DMS153 treated with DMSO at 0.1 percent for 48 hours (cell line): ENCODE measurements around the gene PARS2.

ENCODE experiments used
- DNase-seq: peaks from one replicate; lab custom pipeline; 2025; ENCODE audit not compliant: unreplicated experiment; lab: John Stamatoyannopoulos, UW

The PARS2 gene

DNA sequence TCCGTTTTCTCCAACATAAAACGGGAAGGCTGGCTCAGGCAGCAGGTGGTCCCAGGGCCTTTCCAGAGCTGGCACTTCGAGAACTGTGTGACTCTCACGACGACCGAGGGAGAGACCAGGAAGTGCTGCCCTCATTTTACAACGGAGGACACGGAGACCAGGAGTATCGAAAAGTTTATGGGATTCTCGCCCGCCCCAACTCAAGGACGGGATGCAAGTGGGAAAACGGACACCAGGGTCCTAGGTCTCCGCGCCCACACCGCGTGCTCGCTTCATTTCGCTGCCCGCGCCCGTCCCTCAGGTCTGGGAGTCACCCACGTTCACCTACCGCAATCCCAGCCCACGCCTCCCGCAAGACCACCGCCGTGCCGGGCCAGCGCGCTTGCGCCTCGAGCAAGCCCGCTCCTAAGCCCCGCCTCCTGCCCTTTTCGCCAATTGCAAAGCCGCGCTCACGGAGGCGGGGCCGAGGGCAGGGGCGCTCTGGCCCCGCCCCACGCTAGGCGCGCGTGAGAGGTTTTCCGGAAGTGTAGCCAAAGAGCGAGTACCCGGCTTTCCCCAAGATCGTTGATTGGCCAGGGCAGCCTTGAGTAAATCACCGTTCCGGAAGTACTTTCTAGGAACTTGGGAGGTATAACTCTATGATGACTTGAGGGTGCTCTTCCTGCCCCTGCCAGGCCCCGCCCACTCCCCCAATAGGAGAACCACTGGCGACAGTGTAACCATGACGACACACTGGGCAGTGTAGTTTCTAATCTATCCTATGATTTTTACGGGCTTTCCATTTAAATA is at the start of gene PARS2:
Gene PARS2, minus strand, starts transcription at position 391 of the 789 bp plus-strand sequence. CDS start 5,362 bp downstream, outside the sequence.
- peak; percentile 99 for DNase-seq

DNA sequence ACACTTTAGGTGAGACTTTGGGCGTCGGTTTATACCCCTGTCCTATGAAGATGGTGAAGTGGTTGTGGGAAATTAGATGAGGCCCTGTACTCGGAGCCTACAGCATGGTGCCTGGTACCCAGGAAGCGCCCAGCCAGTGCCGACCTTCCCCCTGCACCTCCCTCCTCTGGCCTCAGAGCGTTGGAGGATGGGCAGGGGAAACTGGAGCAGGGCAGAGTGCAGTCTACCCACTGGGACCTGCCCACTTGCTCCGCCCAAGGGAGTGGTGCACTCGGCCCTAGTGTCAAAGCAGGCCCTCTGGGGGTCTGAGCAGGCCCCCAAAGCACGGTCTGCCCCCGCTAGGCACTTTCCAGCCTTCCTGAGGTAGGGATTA is 49.8 kb upstream of the PARS2 start:
- no peak for DNase-seq

DNA sequence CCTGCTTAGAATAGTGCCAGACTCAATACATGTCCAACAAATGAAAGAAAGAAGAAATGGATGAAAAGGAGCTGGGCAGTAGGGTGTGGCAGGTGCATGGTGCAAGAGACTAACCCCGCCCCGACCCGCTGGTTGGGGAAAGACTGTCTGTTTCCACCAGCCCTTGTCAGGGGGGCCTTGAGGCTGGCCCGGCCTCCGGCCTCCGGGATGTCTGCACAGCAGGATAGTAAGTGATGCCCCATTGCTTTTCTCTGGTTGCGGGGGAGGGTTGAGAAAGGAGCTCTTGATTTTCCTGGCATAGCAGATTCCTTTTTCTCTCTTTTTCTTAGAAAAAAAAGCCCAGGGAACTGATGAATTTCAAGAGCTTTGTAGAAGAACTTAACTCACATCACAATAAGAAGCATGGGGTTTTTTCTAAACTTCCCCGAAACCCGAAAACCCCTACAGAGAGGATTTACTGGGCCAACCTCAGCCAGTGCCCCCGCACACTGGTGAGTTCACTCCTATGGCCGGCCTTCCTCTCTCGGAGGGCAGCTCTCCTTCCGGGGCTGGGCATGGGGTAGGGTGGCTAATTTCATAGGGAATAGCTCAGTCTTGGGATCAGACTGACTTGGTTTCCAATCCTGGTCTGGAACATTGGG is 49.3 kb upstream of the PARS2 start:
- DNase-seq = no peak

DNA sequence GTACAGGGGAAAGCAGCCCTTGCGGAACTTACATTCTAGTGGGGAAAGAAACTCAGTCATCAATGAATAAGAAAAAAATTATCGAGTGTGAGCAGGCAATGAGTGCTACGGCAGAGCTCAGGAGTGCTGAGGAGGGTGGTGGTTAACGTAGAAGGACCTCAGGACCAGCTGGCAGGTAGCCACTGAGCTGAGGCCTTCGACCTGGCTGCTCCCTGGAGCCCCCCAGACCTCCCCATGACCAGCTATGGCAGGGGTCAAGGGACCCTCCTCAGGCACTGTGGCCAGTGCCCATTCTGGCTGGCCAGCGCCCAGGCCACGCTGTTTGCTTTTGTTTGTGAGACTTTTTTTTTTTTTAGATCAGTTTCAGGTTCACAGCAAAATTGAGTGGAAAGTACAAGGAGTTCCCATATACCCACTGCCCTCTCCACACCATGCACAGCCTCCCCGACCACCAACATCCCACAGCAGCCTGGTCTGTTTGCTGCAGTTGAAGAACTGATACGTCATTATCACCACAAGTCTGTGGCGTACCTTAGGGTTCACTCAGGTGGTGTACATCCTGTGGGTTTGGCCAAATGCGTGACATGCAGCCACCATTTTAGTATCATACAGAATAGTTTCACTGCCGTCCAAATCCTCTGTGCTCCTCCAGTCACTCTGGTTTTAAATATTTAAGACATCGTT is 48.6 kb upstream of the PARS2 start:
- no peak for DNase-seq

DNA sequence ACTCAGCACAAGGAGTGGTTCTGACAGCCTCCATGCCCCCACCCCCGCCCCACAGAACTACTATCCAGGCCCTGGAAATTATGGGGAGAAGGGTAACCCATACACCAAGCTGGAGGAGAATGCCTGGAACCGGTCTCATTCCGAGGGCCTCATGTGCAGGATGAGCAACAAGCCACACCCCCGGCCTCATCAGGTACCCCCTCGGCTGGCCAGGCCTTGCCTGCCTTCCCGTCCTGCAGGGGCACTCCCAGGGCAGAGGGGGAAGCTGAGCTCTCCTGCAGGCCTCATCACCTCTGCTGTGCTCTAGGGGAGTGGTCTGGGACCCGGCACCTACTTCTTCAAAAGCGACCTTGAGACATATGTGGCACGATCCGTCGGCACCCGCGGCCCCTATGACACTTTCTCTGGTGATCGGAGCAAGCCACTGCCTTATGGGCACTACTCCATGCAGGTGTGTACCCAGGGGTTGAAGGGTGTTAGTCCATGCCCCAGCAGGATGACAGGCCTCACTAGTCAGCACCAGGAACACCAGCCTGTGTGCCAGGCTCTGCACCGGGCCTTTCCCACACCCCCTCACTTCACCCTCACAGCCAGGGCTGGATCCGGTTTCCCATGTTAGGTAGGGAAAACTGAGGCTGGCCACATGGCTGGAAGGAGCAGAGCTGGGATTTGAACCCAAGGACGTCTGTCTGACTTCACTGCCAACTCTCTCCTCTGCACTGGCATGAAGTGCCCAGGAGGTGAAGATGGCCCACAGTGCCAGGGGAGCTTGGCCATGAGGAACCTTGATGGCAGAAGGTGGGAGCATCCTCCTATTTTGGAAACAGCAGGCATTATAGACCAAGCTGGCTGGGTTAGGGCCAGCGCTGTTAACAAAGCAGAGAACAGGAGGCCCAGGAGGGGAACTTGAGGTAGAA is 47.7 kb upstream of the PARS2 start:
- no peak for DNase-seq

DNA sequence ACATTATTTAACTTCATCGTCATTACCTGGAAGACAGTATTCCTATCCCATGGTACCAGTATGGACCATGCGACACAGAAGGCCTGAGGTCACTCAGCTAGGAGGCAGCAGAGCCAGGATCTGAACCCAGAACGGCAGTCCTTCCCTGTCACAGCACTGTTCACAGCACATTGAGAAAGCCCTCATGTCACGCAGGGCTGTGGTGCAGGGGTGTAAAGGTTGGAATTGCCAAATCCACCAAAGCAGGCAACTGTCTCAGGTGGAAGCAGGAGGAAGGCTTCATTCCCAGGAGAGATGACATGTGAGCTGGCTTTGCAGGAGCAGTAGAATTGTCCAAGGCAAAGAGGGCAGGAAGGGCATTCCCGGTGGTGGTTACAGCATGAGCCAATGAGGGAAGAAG is 46.7 kb upstream of the PARS2 start:
- DNase-seq = no peak

DNA sequence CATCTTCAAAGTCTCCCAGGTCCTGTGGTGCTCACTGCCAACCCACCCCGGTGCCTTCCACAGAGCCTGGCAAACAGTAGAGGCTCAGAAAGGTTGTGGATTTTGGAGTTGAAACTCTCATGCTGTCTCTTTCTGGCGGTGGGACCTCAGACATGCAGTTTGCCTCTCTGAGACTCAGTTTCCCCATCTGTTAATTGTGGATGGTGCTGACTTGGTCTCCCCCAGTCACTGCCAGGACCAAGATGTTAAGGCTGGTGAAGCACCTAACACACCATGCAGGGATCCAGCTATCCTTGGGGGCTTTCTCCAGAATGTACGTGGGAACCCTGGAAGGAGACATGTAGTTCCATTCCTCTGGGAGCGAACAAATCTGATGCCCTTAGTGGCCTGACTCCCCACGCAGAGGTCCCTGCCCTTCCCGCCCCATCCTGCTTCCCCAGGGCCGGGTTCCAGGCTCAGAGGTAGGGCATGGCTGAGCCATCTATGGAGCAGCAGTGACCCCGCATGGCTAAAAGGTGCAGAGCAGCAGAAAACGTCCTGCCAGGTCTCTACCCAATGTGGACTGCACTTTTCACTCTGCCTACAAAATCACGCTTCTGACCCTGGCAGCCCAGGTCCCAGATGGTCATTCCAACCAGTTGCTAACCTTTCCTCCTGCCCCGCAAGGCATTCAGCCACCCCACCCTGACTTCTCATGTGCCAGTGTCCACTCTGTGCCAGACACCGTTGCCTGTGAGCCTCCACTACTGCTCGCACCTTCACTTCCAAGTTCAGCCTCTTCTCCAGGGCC is 46.0 kb upstream of the PARS2 start:
- peak; percentile 36 for DNase-seq

DNA sequence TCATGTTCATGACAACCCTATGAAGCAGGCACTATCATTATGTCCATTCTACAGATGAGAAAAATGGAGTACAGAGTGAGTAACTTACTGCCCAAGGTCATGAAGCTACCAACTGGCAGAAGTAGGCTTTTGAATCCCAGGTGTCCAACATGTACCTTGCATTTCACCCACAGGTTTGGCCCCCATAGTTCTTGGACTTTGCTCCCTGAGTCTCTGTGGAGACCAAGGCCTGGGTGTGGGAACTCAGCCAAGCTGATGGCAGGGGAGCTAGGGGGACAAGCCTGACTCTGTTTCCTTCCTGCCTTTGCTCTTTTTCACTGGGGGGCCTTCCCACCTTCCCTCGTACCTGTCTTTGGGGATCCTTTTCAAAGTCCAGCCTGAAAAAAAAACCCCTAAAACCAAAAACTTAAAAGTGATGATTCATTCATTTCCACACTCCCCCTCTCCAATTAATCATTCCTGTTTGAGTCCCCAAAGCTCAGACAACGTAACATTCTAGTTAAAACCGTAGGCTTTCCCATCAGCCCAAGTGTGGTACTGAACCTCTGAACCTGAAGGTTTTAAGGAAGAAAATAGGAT is 45.3 kb upstream of the PARS2 start:
- no peak for DNase-seq

DNA sequence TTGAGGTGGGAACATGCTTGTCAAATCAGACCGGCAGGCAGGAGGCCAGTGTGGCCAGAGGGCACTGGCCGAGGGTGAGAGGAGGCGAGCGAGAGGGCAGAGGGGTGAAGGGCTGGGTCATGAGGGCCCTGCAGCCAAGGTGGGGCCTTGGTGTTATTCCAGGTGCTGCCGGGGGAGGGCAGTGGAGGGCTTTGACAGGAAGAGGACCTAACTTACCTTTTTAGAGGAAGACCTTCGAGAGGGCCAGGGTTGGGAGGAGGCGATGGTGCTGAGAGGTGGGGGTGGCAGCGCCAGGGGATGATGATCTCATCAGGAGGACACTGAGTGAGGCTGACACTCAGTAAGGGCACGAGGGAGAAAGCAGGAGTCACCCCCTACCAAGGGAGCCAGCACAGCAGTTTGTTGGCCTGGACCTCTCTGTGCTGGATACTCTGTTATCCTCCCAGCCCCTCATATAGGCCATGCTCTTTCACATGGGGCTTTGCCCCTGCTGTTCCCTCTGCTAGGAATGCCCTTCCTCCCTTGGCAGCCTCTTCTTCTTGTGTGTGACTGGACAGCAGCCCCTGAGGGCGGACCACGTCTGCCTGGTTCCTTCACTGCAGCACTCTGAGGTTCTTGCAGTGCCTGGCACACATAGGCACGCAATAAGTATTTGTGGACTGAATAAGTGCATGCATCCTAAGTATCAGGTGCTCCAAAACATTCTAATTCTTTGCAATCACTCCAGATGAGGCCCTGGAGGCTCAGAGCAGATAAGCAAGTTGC is 44.3 kb upstream of the PARS2 start:
- DNase-seq = no peak

DNA sequence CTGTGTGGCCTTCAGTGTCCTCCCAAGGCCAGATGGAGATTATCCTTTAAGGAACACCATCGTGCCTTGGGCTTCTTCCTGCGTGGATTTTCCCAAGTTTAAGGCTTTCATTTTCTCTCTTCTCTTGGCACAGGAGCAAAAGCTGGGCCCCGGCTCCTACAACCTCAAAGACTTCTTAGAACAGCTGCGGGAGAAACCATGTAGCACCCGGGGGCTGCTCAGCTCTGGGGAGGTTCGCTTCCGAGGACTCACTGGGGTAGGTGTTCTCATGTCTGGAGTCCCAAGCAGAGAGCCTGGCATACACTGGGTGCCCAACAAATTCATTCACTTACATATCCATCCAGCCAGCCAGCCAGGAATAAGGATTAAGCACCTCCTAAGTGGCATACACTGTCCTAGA is 43.4 kb upstream of the PARS2 start:
- no peak for DNase-seq

DNA sequence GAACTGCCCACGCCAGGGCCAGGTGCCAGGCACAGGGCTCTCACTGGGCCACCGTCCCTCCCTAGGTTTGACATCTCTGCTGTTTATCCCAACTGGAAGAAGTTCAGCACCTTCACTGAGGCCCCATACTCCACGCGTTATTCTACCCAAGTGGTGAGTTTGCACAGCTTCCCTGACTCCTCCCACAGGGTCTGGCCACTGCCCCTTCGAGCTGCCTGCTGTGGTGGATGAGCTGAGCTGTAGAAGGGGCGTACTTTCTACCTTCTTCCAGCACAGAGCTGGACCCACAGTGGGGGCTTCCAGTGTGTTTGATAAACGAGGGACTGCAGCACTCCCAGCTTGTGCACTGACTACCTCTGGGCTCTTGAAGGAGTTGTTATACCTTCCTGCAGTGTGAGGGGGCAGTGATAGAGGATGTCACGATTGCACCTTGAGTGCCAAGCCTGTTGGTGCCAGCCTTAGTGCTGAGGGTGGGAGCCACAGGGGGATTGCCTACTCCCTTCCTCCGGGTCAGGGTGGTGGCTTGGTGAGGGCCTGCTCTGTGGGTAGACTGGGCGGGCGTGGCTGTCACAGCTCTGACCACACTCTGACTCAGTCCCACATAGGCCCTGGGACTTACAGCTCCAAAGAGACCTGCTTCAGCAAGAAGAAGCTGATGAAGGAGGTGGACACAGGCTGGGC is 42.7 kb upstream of the PARS2 start:
- DNase-seq = no peak

DNA sequence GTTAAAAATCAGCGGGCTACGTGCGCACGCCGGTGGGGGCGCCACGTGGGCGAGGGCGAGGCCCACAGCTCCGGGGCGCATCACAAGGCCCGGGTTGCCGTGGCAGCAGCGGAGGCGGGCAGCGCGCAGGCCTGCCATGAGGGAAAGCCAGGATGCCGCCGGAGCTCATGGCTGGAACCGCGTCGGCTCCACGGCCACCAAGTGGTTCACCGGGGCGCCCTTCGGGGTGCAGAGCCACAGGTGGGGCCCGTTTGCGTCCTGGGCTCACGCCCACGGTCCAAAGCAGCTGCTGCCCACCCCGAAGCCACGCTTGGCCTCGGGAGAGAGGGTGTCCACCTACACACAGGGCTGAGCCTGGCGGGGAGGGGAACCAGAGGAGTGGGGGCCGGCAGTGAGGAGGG is 41.7 kb upstream of the PARS2 start:
- DNase-seq = no peak

DNA sequence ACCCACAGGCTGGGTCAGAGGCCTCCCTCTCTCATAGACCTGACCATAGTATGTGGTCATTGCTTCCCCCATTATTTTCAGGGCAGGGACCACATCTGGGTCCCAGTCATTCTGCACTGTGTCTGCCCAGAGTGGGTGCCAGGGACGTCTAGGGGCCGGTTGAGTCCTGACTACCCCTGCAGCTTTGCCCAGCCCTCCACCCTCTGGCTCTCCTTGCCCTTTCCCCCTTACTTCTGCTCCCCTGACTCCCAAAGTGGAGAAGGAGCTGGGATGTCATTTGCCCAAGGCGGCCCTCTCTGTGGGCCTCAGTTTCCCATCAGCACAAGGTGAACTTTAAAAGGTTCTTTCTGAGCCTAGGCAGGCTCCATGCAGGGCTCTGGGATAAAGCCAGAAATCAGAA is 41.1 kb upstream of the PARS2 start:
- DNase-seq = no peak

DNA sequence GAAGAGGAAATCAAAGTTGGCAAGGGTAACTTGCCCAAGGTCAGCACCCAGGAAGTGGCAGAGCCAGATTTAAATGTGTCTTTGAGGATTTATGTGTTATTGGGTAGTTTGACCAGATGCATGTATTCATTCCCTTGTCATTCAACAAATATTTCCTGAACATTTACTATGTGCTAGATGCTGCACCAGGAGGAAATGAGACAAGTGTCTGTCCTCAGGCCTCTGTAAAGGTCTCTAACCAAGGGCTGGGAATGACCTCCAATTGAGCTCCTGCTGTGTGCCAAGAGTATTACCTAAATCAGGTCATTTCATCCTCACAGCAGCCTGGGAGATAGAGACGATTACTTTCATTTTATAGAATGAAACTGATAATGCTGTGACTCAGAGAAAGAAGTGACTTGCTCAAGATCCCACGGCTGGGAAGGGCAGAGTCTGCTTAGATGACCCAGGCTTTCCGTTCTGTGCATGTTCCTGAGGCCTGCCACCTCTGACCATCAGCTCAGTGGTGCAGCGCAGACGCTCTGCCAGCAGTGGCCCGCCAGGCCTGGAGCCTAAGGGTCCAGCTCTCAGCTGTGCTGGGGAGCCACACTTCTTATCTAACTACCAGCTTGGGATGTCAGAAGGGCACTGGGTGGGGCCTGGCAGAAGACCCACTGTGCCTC is 40.3 kb upstream of the PARS2 start:
- DNase-seq = no peak

DNA sequence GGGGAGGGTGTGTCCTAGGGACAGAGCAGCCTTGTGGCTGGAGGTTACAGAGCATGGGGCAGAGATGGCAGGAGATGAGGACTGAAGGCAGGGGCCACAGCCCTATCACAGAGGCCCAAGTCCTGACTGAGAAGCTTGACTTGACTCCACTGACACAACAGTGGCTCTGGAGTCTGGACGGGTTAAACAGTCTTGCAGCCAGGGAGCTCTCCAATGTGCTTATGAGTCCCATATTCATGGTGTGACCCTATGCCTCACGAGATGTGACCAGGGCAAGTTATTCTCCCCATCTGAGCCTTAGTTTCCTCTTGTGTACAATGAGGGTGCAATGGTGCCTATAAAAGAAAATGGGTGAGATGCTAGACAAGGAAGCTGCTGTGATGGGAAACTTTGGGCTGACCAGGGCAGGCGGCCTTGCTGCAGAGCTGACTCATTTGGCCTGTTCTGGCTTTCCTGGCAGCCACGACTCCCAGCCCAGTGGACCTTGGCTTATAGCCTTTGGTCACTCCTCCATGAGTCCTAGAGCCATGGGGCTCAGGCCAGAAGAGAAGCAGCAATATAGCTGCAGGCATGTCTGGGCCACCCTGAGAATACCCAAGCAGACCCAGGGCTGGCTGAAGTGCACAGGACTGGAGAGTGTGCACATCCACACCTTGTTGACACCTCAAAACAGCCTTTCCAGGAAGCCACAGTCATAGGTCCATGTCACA is 39.6 kb upstream of the PARS2 start:
- DNase-seq = no peak

DNA sequence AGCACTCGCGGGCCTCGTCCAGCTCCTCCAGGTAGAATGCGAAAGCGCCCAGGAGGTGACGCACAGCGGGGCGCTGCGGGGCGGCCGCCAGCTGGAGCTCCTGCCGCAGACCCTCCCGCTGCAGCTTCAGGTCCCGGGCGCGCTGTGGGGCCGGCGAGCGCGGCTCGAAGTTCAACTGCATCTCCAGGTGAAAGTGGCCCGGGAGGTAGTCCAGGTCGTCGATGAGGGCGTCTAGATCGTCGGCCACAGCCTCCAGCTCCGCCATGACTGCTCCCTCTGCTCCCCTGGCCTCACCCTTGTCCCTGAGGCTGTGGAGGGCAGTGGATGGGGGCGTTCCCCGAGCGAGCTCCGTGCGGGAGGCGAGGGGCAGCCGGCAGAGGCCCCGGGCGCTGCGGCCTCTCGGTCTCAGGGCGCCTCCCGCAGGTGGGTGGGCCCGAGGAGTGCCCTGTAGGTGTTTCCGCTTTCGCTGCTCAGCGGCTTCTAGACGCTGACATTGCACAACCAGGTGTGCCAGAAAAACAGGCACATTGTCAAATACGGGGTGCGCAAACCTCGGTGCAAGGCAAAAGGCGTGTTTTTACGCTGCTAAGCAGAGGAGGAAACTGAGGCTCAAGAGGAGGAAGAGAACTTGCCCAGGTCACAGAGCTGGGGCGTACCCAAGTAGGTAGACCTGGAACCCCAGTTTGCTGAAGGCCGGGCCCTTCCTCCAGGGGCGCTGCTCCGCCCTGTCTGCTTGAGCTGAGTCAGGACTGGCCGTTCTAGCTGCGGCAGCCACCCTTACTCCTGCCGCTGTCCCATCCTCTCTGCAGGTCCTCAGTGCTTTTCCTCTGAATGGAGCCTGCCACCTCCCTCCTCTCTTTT is 36.8 kb upstream of the PARS2 start, which contains the start of gene TTC22:
Gene TTC22, minus strand, starts transcription at position 425 of the 861 bp plus-strand sequence. Its CDS starts 160 bp downstream, at position 265.
- no peak for DNase-seq
